Cardiac muscle cell (in vitro differentiated cells and primary cell): ENCODE data around the gene DENND5B. TPM values are rescaled to one million over a fixed set of nuclear protein-coding genes. Genes with fewer than 3 reads are reported as not detected.
"Not testable (repeated sequence)": the region's sequence is repeated elsewhere in the genome, so short reads cannot be mapped to it uniquely, and the experiment has no call there.

ENCODE experiments used
- DNase-seq, 2 donors: peaks; one replicate each; pipeline versions ENCODE4 v3.0.0 to v3.0.0-alpha.2; 2010 to 2017; ENCODE audit warnings: low read depth in 1 of 2, low spot score in 1 of 2
- H3K27ac ChIP-seq: fragments of 200-600 bp; sonication (generic); 2 replicates; pipeline ENCODE4 v1.5.1; 2016
- H3K27me3 ChIP-seq: fragments of 200-600 bp; sonication (generic); 2 replicates; pipeline ENCODE4 v1.6.0; 2016; ENCODE audit warnings: control low read depth
- H3K36me3 ChIP-seq: fragments of 200-600 bp; sonication (generic); 2 replicates; pipeline ENCODE4 v1.5.1; 2016; ENCODE audit warnings: control low read depth
- H3K4me1 ChIP-seq: fragments of 200-600 bp; sonication (generic); 2 replicates; pipeline ENCODE4 v1.8.1; 2017; ENCODE audit warnings: low read depth, mild to moderate bottlenecking, mixed run types
- H3K4me3 ChIP-seq: fragments of 200-600 bp; sonication (generic); 2 replicates; pipeline ENCODE4 v1.5.1; 2016; ENCODE audit warnings: mild to moderate bottlenecking
- H3K9me3 ChIP-seq: fragments of 200-600 bp; sonication (generic); 2 replicates; pipeline ENCODE4 v1.5.1; 2017; ENCODE audit warnings: low read depth, mild to moderate bottlenecking, control low read depth
- CTCF ChIP-seq: IDR thresholded peaks from 2 replicates; pipeline ENCODE4 v1.5.1; 2012; ENCODE audit warnings: low read depth, mild to moderate bottlenecking, low read length
- polyA plus RNA-seq: library from polyadenylated mRNA; unstranded; fragments of >200 nt; fragmentation: Nextera tagmentation; extraction: Ambion mirVana; gene quantifications from 2 replicates; pipeline ENCODE4 v1.2.1, GENCODE V29; 2016
- total RNA-seq: library from RNA; depleted of rRNA; stranded (reverse); fragments of >200 nt; gene quantifications from 2 replicates; pipeline ENCODE4 v1.2.3, GENCODE V29; 2016

Gene DENND5B
- total and polyA plus RNA-seq, 2 experiments from 2014 or later: 40.4 to 121 TPM

GRCh38 chr12:31618228-31619025 lies 27.5 kb upstream of the DENND5B start:
- no peak for TF ChIP-seq CTCF
- H3K4me1 ChIP-seq: peaks cover 13% of the 10 kb centered on the region
- H3K4me3 ChIP-seq: no peak overlapping the region
- no peaks in the 10 kb centered on the region for H3K27me3 ChIP-seq
- H3K9me3 ChIP-seq: no peaks in the 10 kb centered on the region
- H3K36me3 ChIP-seq: no peaks in the 10 kb centered on the region
- peak; percentile 49 to 78 for DNase-seq
- H3K27ac ChIP-seq: peak overlapping the region; percentile 93

- no peak overlapping the region for H3K4me3 ChIP-seq
- no peaks in the 10 kb centered on the region for H3K36me3 ChIP-seq
- DNase-seq: no peak
- no peaks in the 10 kb centered on the region for H3K9me3 ChIP-seq
- H3K4me1 ChIP-seq: peaks cover 1% of the 10 kb centered on the region
- no peaks in the 10 kb centered on the region for H3K27me3 ChIP-seq
- no peak for TF ChIP-seq CTCF
- no peak overlapping the region for H3K27ac ChIP-seq
These were observed 21.9 kb upstream of the DENND5B start for GRCh38 chr12:31612819-31613218.

- H3K4me1 ChIP-seq, H3K36me3 ChIP-seq, DNase-seq, H3K27ac ChIP-seq, H3K9me3 ChIP-seq, H3K27me3 ChIP-seq, H3K4me3 ChIP-seq: not testable (repeated sequence)
These were observed 17.4 kb upstream of the DENND5B start for GRCh38 chr12:31608299-31608698.

DNA sequence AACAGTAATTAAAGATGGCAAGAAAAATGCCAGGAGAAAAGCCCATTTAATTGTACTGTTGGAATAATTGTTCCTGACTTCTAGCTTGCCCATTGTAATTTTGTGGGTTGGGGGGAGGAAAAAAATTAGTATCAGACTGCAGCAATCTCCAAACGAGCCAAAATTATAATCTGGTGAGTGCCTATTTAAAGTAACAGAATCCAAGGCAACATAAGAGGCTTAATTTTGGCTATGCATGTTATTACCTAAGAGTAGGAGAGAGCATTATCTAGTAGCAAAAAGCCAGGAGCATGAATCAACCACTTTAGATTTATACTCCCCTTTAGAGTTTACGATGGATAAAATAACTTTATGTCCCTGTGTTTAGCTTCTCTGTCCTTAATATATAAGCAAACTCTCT lies 14.6 kb upstream of the DENND5B start:
- DNase-seq: no peak
- no peaks in the 10 kb centered on the region for H3K9me3 ChIP-seq
- H3K27me3 ChIP-seq: no peaks in the 10 kb centered on the region
- TF ChIP-seq CTCF: no peak
- peak overlapping the region; percentile 12 for H3K27ac ChIP-seq
- no peak overlapping the region for H3K4me3 ChIP-seq
- no peaks in the 10 kb centered on the region for H3K36me3 ChIP-seq
- peaks cover 10% of the 10 kb centered on the region for H3K4me1 ChIP-seq

GRCh38 chr12:31603546-31604009 lies 12.6 kb upstream of the DENND5B start:
- DNase-seq: no peak
- no peak overlapping the region for H3K27ac ChIP-seq
- no peaks in the 10 kb centered on the region for H3K9me3 ChIP-seq
- no peak overlapping the region for H3K4me3 ChIP-seq
- no peak for TF ChIP-seq CTCF
- no peaks in the 10 kb centered on the region for H3K27me3 ChIP-seq
- H3K4me1 ChIP-seq: peaks cover 10% of the 10 kb centered on the region
- H3K36me3 ChIP-seq: no peaks in the 10 kb centered on the region

DNA sequence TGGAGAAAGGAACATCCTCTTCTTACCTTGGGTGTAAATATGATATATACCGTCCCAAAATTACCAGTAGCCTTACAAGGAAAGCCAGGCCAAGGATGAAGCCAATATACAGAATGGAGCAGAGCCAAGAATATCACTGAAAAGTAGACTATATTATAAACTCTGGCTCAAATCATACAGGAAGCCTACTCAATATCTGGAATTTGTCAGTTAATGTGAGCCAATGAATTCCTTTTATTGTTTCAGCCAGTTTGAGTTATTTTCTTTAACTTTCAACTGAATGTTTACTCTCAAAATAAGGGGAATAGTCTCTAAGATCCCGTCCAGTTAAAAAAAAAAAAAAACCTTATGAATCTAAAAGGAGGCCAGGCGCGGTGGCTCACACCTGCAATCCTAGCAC lies 9.8 kb upstream of the DENND5B start:
- H3K4me1 ChIP-seq: peaks cover 8% of the 10 kb centered on the region
- H3K9me3 ChIP-seq: no peaks in the 10 kb centered on the region
- no peak for TF ChIP-seq CTCF
- no peaks in the 10 kb centered on the region for H3K36me3 ChIP-seq
- H3K27ac ChIP-seq: no peak overlapping the region
- H3K27me3 ChIP-seq: no peaks in the 10 kb centered on the region
- H3K4me3 ChIP-seq: no peak overlapping the region
- no peak for DNase-seq
